Stimulated activated effector memory CD8-positive, alpha-beta T cell treated with anti-CD3 and anti-CD28 coated beads, Interleukin-12 subunit alpha, Interleukin-12 subunit beta, amount 100 ng/mL, for 72 hours (primary cell): ENCODE data around the gene ISOC2.

Experiments used
- ATAC-seq: fragments of 150-1000 bp; cut with Tn5 transposase; 2 replicates; pipeline ENCODE4 v1.10.0; 2021
- DNase-seq, 2 donors: peaks; one replicate each; pipeline ENCODE4 v3.0.0; 2021 to 2022; ENCODE audit warnings: low spot score in 2 of 2
- H3K27ac Mint-ChIP-seq: one replicate; pipeline ENCODE4 v1.8.0; 2022; ENCODE audit warnings: mild to moderate bottlenecking, mixed read lengths
- H3K36me3 Mint-ChIP-seq: one replicate; pipeline ENCODE4 v1.8.0; 2022; ENCODE audit warnings: mild to moderate bottlenecking, mixed read lengths
- H3K4me1 Mint-ChIP-seq: one replicate; pipeline ENCODE4 v1.8.0; 2022; ENCODE audit warnings: mixed read lengths
- H3K4me3 Mint-ChIP-seq: one replicate; pipeline ENCODE4 v1.8.0; 2022; ENCODE audit warnings: mild to moderate bottlenecking, mixed read lengths
- H3K9me3 Mint-ChIP-seq: one replicate; pipeline ENCODE4 v1.8.0; 2022; ENCODE audit warnings: mixed read lengths

The ISOC2 gene

DNA sequence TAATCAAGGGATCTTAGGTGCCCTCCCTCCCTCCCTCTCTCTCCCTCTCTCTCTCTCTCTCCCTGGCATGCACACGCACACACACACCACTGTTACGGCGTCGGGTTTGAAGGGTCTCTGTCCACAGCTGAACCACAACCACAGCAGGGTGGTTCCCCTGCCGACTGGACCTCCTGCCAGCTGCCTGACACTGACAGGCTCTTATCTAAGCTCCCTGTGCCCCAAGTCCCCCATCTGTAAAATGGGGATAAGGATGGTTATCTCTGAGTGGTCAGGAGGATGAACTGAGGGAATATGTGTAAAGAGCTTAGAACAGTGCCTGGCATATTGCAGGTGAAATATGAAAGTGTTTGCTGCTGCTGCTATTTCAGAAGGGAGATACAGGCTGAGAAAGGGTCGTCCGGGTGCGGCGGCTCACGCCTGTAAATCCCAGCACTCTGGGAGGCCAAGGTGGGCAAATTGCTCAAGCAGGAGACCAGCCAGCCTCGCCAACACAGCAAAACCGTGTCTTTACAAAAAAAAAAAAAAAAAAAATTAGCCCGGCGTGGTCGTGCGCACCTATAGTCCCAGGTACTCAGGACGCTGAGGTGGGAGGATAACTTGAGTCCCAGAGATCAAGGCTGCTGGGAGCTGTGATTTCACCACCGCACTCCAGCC, 17.5 kb downstream of the ISOC2 start:
- Mint-ChIP-seq H3K9me3 (no peaks in the 10 kb centered on the region), H3K4me3 (no peak overlapping the region), H3K27ac (no peak overlapping the region), H3K36me3 (no peaks in the 10 kb centered on the region), H3K4me1 (peaks cover 24% of the 10 kb centered on the region)
- DNase-seq = no peak
- no peak for ATAC-seq

DNA sequence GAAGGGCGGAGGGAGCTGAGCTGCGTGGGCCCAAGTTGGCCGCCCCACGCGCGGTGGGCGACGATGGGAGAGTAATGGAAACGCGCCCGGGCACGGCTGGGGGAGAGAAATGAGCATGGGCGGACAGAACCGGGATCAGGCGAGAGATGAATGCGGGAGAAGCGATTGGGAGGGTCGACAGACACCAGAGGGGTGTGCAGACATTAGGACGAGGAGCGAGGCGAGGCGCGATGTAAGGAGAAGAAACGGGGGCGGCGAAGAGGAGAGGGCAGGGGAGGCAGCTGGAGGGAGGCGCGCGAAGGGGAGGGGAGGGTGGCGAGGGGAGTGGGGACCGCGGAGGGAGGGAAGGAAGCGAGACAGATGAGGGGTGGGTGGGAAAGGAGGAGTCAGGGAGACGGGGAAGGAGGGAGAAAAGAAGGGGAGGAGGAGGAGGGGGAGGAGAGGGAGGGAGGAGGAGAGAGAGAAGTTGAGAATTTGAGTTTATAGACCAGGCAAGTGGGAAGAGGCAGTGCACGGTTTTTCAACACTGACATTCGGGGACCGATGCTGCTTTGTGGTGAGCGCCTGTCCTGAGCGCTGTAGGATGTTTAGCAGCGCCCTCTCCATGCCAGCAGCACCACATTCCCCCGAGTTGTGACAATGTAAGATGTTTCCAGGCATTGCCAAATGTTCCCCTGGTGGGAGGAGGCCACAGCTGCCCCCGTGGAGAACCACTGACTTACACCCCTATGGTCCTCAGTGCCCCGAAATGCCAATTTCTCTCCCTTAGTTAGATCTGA, 18.2 kb downstream of the ISOC2 start, which contains the start of gene SHISA7:
Gene SHISA7 (minus strand): TSS at position 256 of the 779 bp plus-strand sequence. CDS start 437 bp downstream, outside the sequence.
- H3K4me1 Mint-ChIP-seq = peaks cover 25% of the 10 kb centered on the region
- H3K27ac Mint-ChIP-seq = no peak within 1 kb of the TSS
- no peaks in the 10 kb centered on the region for H3K9me3 Mint-ChIP-seq
- DNase-seq (no peak), ATAC-seq (no peak)
- H3K4me3 Mint-ChIP-seq = no peak within 1 kb of the TSS
- H3K36me3 Mint-ChIP-seq = no peaks in the 10 kb centered on the region

DNA sequence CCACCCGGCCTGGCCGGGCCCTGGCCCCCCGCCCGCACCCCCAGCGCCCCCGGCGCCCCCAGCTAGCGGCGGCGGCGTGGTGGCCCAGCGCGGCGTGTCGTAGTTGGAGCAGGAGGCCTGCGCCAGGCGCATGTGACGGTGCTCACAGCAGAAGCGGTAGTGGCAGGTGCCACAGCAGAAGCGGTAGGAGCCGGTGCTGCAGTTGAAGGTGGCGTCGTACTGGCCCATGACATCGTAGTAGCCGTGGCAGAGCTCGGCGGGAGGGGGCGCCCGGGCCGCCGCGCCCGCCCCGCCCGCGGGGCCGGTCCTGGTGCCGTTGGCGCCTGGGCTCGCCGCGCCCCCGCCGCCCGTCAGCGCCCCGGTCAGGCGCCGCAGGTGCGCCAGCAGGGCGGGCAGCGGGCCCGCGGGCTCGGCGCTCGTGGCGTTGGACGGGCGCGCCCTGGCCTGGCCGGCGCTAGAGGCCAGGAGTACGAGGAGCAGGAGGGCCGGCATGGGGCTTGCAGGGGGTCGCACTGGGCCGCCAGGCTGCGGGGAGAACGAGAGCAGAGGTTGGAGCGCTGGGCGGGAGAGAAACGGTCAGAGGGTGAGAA, 19.0 kb downstream of the ISOC2 start:
- DNase-seq (no peak), ATAC-seq (no peak)
- peaks cover 25% of the 10 kb centered on the region for H3K4me1 Mint-ChIP-seq
- H3K27ac Mint-ChIP-seq = no peak overlapping the region
- no peak overlapping the region for H3K4me3 Mint-ChIP-seq
- H3K9me3 Mint-ChIP-seq = no peaks in the 10 kb centered on the region
- H3K36me3 Mint-ChIP-seq = no peaks in the 10 kb centered on the region

DNA sequence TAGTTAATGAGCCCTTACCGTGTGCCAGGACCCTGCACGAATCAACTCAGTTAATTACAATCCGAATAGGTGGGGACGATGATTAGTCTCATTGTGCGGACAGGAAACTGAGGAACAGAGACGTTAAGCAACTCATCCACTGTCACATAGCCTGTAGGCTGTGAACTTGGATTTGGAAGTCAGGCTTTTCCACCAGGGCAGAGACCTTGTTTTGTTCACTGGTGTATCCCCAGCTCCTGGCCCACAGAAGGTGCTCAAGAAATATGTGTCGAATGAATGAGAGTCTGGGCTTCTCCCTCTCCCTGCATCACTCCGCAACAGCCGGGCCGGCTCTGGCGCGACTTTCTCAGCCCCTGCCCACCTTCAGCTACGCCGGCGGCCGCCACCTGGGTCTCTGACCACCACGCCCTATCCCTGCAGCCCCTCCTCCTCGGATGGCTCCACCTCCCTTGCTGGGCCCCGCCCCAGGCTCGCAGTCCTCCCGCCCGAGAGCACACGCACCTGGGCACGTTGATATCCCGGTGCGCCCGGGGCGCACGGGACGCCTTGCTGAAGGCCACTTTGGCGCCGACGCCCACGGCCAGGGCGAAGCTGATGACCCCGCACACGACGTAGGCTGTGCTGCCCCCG, 19.6 kb downstream of the ISOC2 start:
- ATAC-seq = no peak
- no peak for DNase-seq
- no peaks in the 10 kb centered on the region for H3K36me3 Mint-ChIP-seq
- H3K9me3 Mint-ChIP-seq = no peaks in the 10 kb centered on the region
- H3K4me3 Mint-ChIP-seq = peak overlapping the region; percentile 44
- H3K4me1 Mint-ChIP-seq = peaks cover 25% of the 10 kb centered on the region
- H3K27ac Mint-ChIP-seq = no peak overlapping the region

DNA sequence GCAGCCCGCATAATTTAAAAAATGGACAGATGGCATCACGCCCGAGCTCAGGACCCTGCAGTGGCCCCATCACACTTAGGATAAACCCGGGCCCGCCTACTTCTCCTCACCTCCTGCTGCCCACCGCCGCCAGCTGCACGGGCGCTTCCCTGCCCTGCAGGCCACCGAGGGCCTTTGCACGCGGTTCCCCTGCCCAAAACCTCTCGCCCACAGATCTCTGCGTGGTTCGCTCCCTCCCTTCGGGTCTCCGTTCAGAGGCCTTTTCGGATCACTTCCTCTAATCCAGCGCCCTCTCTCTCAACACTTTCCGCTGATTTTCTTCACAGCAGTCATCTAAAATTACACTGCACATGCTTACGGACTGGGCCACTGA, 20.1 kb downstream of the ISOC2 start:
- peak overlapping the region; percentile 44 for H3K4me3 Mint-ChIP-seq
- peaks cover 25% of the 10 kb centered on the region for H3K4me1 Mint-ChIP-seq
- no peaks in the 10 kb centered on the region for H3K36me3 Mint-ChIP-seq
- DNase-seq (no peak), ATAC-seq (no peak)
- H3K27ac Mint-ChIP-seq = no peak overlapping the region
- no peaks in the 10 kb centered on the region for H3K9me3 Mint-ChIP-seq

DNA sequence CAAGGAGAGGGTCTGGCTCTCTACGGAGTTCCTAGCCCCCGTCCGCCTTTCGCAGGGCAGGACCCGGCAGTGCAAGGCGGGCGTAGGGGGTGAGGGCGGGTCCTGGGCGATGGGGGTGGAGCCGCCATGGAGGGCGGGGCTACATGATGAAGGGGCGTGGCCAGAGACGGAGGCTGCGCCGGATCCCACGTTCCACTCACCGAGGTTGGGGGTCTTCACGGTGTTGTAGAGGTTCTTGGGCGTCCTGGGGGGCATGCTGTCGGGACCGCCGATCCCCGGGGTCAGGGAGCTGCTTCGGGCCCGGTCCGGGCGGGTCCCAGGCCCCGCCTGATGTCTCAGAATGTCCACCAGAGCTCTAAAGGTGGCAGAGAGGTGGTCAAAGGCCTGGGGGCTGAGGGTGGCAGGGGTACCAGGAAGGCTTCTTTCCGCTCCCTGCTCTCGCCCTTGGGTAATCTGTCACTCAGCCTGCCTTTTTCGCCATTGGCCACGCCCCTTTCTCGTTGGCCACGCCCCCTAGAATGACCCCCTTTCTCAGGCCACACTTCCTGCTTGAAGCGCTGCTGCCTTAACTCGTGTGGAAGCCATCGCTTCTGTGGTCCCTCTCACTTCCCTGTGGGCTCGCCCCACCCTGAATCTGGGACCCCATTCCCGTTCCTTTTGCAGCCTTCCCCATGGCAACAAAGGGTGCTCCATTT, 20.9 kb downstream of the ISOC2 start:
- H3K4me3 Mint-ChIP-seq = peak overlapping the region; percentile 44
- peak overlapping the region; percentile 8 for H3K27ac Mint-ChIP-seq
- no peaks in the 10 kb centered on the region for H3K9me3 Mint-ChIP-seq
- DNase-seq (no peak), ATAC-seq (peak; percentile 31)
- no peaks in the 10 kb centered on the region for H3K36me3 Mint-ChIP-seq
- H3K4me1 Mint-ChIP-seq = peaks cover 25% of the 10 kb centered on the region

DNA sequence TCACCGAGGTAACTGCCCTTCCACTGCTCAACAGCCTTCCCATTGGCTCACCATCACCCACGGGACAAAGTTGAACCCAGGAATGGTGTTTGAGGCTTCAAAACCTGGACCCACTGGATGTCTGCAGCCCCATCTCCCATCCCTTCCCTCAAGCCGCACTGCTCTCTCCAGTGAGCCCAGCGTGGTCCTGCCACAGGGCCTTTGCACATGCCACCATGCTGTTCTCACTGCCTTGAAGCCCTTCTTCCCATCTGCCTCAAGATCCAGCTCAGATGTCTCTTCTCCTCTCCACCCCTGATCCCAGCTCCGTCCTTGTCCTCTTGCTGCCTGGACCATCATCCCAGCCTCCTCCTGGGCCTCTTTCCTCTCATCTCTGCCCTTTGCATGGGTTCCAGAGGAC, 22.4 kb downstream of the ISOC2 start:
- no peak for DNase-seq
- Mint-ChIP-seq H3K9me3 (no peaks in the 10 kb centered on the region), H3K4me3 (no peak overlapping the region), H3K36me3 (no peaks in the 10 kb centered on the region), H3K27ac (no peak overlapping the region), H3K4me1 (peaks cover 25% of the 10 kb centered on the region)
- ATAC-seq = no peak

DNA sequence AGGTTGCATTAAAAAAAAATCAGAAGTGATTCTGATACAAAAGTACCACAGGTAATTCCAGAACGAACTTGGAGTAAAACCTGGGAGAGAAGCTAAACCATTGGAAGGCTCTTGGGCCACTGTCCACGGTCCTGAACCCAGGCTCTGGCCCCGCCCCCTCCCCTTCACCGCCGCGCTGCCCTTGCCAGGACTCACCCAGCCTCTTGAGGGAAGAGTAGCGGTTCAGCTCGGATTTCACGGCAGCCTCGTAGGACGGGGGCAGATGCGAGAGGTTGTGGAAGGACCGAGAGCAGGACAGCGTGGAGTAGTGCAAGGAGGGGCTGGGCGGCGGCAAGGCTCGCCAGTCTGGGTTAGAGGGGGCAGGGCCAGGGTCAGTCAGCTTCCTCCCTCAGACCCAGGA, 24.0 kb downstream of the ISOC2 start:
- no peaks in the 10 kb centered on the region for H3K36me3 Mint-ChIP-seq
- peaks cover 19% of the 10 kb centered on the region for H3K4me1 Mint-ChIP-seq
- ATAC-seq (no peak), DNase-seq (no peak)
- no peak overlapping the region for H3K27ac Mint-ChIP-seq
- H3K9me3 Mint-ChIP-seq = no peaks in the 10 kb centered on the region
- no peak overlapping the region for H3K4me3 Mint-ChIP-seq

DNA sequence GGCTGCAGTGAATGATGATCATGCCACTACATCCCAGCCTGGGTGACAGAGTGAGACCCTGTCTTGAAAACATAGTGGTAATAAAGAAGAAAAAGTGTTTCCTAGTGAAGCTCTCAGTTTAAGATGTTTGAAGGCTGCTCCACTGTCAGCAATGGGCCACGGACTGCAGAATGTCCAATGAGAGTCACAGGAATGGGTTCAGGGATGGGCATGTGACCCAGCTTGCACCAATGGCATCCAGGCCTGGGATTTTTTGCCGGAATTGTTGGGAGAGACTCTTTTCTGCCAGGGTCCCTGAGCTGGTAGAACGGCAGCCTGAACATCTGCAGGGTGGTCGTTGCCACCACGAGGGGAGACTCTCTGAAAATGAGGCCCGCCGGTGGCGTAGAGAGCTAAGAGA, 24.6 kb downstream of the ISOC2 start:
- peaks cover 19% of the 10 kb centered on the region for H3K4me1 Mint-ChIP-seq
- no peaks in the 10 kb centered on the region for H3K36me3 Mint-ChIP-seq
- H3K9me3 Mint-ChIP-seq = no peaks in the 10 kb centered on the region
- DNase-seq (no peak), ATAC-seq (no peak)
- no peak overlapping the region for H3K27ac Mint-ChIP-seq
- no peak overlapping the region for H3K4me3 Mint-ChIP-seq

DNA sequence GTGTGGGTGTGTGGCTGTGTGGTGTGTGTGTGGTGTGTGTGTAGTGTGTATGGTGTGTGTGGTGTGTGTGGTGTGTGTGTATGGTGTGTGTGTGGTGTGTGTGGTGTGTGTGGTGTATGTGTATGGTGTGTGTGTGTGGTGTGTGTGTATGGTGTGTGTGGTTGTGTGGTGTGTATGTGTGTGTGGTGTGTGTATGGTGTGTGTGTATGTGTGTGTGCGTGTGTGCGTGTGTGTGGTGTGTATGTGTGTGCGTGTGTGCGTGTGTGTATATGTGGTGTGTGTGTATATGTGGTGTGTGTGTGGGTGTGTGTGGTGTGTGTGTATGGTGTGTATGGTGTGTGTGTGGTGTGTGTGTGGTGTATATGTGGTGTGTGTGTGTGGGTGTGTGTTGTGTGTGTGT, 26.4 kb downstream of the ISOC2 start:
- no peak for ATAC-seq
- peaks cover 7% of the 10 kb centered on the region for H3K4me1 Mint-ChIP-seq
- no peaks in the 10 kb centered on the region for H3K9me3 Mint-ChIP-seq
- H3K4me3 Mint-ChIP-seq = no peak overlapping the region
- H3K27ac Mint-ChIP-seq = no peak overlapping the region
- no peak for DNase-seq
- no peaks in the 10 kb centered on the region for H3K36me3 Mint-ChIP-seq

DNA sequence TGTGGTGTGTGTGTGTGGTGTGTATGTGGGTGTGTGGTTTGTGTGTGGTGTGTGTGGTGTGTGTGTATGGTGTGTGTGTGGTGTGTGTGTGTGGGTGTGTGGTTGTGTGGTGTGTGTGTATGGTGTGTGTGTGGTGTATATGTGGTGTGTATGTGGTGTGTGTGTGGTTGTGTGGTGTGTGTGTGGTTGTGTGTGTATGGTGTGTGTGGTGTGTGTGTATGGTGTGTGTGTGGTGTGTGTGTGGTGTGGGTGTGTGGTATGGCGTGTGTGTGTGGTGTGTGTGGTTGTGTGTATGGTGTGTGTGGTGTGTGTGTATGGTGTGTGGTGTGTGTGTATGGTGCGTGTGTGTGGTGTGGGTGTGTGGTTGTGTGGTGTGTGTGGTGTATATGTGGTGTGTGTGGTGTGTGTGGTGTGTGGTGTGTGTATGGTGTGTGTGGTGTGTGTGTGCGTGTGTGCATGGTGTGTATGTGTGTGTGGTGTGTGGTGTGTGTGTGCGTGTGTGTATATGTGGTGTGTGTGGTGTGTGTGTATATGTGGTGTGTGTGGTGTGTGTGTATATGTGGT, 27.0 kb downstream of the ISOC2 start:
- Mint-ChIP-seq H3K4me1 (peaks cover 6% of the 10 kb centered on the region), H3K4me3 (no peak overlapping the region), H3K27ac (no peak overlapping the region), H3K36me3 (no peaks in the 10 kb centered on the region), H3K9me3 (no peaks in the 10 kb centered on the region)
- DNase-seq = no peak
- no peak for ATAC-seq

DNA sequence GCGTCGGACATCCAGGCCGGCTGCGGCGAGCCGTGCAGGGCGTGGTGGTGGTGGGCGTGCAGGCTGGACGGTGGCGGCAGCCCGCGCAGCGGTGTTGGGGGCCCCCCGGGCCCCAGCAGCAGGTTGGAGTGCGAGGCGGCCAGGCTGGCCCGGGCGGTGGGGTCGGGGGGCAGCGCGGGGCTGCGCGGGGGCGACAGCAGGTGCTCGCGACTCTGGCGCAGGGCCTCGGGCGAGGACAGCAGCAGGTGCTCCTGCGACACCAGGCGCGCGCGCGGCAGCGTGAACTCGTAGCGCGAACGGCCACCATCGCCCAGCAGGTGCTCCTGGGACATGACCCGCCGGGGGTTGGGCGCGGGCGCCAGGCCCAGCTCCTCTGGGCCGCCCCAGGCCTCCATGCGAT, 28.1 kb downstream of the ISOC2 start:
- no peak for DNase-seq
- Mint-ChIP-seq H3K4me1 (no peaks in the 10 kb centered on the region), H3K36me3 (no peaks in the 10 kb centered on the region), H3K4me3 (no peak overlapping the region), H3K9me3 (no peaks in the 10 kb centered on the region), H3K27ac (no peak overlapping the region)
- no peak for ATAC-seq

DNA sequence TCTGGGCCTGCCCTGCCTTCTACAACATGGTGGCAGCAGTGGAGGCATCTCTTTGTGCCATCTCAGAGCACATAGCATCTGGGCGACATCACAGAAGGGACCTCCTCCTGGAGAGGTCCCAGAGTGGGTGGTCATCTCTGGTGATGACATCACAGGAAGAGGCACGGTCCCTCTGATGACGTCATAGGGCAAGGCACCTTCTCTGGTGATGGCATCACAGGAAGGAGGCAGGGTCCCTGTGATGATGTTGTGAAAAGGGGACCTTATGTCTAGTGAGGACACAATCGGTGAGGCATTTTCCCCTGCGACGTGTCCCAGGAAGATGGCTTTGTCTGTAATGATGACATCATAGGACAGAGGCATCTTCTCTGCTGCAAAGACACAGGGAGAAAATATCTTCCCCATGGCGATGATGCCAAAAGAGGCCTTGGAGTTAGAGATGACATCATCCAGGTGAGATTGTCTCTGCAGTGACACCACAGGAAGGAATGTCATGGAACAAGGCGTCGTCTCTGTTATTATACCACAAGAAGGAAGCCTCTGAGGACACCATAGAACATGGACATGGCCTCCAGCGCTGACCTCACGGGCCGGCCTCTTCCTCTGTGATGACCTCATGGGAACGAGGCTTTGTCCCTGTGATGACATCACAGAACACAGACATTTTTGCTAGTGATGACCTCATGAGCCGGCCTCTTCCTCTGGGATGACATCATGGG, 29.0 kb downstream of the ISOC2 start:
- no peak for ATAC-seq
- H3K27ac Mint-ChIP-seq = no peak overlapping the region
- no peak overlapping the region for H3K4me3 Mint-ChIP-seq
- no peaks in the 10 kb centered on the region for H3K36me3 Mint-ChIP-seq
- DNase-seq = no peak
- no peaks in the 10 kb centered on the region for H3K4me1 Mint-ChIP-seq
- H3K9me3 Mint-ChIP-seq = no peaks in the 10 kb centered on the region

DNA sequence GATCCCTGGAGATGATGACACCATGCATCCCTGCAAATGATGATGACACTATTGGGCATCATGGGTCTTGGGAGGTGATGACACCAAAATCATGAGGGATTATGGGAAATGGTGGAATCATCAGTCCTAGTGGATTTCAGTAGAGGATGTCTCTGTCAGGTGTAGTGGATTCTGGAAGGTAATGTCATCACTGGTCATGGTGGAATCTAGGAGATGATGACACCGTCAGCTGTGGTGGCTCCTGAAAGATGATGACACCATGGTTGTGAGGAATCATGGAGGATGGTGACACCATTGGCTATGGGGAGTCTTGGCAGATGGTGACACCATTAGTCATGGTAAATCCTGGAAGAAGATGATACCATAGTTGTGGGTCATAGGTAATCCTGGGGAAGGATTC, 30.3 kb downstream of the ISOC2 start:
- ATAC-seq = no peak
- H3K9me3 Mint-ChIP-seq = no peaks in the 10 kb centered on the region
- no peaks in the 10 kb centered on the region for H3K36me3 Mint-ChIP-seq
- H3K27ac Mint-ChIP-seq = no peak overlapping the region
- no peaks in the 10 kb centered on the region for H3K4me1 Mint-ChIP-seq
- no peak overlapping the region for H3K4me3 Mint-ChIP-seq
- DNase-seq = no peak
